H1 (cell line): ENCODE data around the gene MYRIP.

Source experiments
- POLR2AphosphoS5 ChIP-seq: IDR thresholded peaks from 2 replicates; pipeline ENCODE4 v1.6.1; 2011; ENCODE audit warnings: low read depth, low read length
- RNF2 ChIP-seq: fragments of 200-900, 300-1000 bp; sonication (generic); IDR thresholded peaks from 2 replicates; pipeline ENCODE4 v1.7.1; 2016; ENCODE audit warnings: borderline replicate concordance, low read depth, mild to moderate bottlenecking, antibody characterized with exemption, low read length; ENCODE audit not compliant: poor library complexity, severe bottlenecking; ENCODE audit errors: missing control alignments
- RXRA ChIP-seq: IDR thresholded peaks from 2 replicates; pipeline ENCODE4 v1.6.1; 2011; ENCODE audit warnings: low read depth, mild to moderate bottlenecking, low read length, moderate library complexity; ENCODE audit not compliant: insufficient read depth
- TCF12 ChIP-seq: IDR thresholded peaks from 2 replicates; pipeline ENCODE4 v1.6.1; 2011; ENCODE audit warnings: low read depth, mild to moderate bottlenecking, low read length
- TF ChIP-seq, protein P1 (sequence below), 3 experiments: IDR thresholded peaks; 1 replicate in 2 of 3; 2 replicates in 1 of 3; pipeline versions ENCODE4 v1.5.1 to v1.6.1; 2011; ENCODE audit warnings: low read length in 3 of 3, mild to moderate bottlenecking in 3 of 3, inconsistent platforms in 2 of 3, low read depth in 1 of 3, moderate library complexity in 1 of 3; ENCODE audit not compliant: insufficient read depth in 1 of 3; ENCODE audit errors: control extremely low read depth in 1 of 3

GRCh38 chr3:40083066-40083465 lies 273.7 kb downstream of the MYRIP start:
- TF ChIP-seq, protein P1, sequence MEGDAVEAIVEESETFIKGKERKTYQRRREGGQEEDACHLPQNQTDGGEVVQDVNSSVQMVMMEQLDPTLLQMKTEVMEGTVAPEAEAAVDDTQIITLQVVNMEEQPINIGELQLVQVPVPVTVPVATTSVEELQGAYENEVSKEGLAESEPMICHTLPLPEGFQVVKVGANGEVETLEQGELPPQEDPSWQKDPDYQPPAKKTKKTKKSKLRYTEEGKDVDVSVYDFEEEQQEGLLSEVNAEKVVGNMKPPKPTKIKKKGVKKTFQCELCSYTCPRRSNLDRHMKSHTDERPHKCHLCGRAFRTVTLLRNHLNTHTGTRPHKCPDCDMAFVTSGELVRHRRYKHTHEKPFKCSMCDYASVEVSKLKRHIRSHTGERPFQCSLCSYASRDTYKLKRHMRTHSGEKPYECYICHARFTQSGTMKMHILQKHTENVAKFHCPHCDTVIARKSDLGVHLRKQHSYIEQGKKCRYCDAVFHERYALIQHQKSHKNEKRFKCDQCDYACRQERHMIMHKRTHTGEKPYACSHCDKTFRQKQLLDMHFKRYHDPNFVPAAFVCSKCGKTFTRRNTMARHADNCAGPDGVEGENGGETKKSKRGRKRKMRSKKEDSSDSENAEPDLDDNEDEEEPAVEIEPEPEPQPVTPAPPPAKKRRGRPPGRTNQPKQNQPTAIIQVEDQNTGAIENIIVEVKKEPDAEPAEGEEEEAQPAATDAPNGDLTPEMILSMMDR (IDR thresholded peaks at IDR 0.05; ENCODE audit: control extremely low read depth in 1 of 3, insufficient read depth in 1 of 3, low read depth in 1 of 3, low read length in 3 of 3) = no peak
- TF ChIP-seq RXRA = no peak
- TF ChIP-seq POLR2AphosphoS5 = no peak
- no peak for TF ChIP-seq RNF2
- no peak for TF ChIP-seq TCF12
